Osteocyte (in vitro differentiated cells): ENCODE data around the gene FOXK2. TPM values are rescaled to one million over a fixed set of nuclear protein-coding genes. Genes with fewer than 3 reads are reported as not detected.

Experiments used
- DNase-seq: peaks from one replicate; pipeline ENCODE4 v3.0.0; 2021; ENCODE audit warnings: mixed read lengths; ENCODE audit not compliant: unreplicated experiment; ENCODE audit errors: extremely low spot score
- H3K27ac Mint-ChIP-seq: one replicate; pipeline ENCODE4 v1.8.0; 2021; ENCODE audit warnings: mild to moderate bottlenecking, mixed read lengths; ENCODE audit not compliant: unreplicated experiment
- H3K27me3 Mint-ChIP-seq: one replicate; pipeline ENCODE4 v1.8.0; 2021; ENCODE audit warnings: mixed read lengths; ENCODE audit not compliant: unreplicated experiment
- H3K36me3 Mint-ChIP-seq: one replicate; pipeline ENCODE4 v1.8.0; 2021; ENCODE audit warnings: mixed read lengths; ENCODE audit not compliant: unreplicated experiment
- H3K4me1 Mint-ChIP-seq: one replicate; pipeline ENCODE4 v1.8.0; 2021; ENCODE audit warnings: mixed read lengths; ENCODE audit not compliant: unreplicated experiment
- H3K4me3 Mint-ChIP-seq: one replicate; pipeline ENCODE4 v1.8.0; 2021; ENCODE audit warnings: mild to moderate bottlenecking, moderate library complexity, mixed read lengths; ENCODE audit not compliant: unreplicated experiment
- H3K9me3 Mint-ChIP-seq: one replicate; pipeline ENCODE4 v1.8.0; 2021; ENCODE audit warnings: mixed read lengths; ENCODE audit not compliant: unreplicated experiment
- total RNA-seq: library from RNA; stranded (reverse); gene quantifications from 2 replicates; pipeline ENCODE4 v1.2.1, GENCODE V29; 2021
- TF ChIP-seq, protein P1 (sequence below): fragments of 200-600 bp; sonication (generic); IDR thresholded peaks from 2 replicates; pipeline ENCODE4 v1.5.0; 2021; ENCODE audit warnings: antibody characterized with exemption, mild to moderate bottlenecking, moderate library complexity

FOXK2 gene
- total RNA-seq, 1 donor from 2014 or later: 65.1 TPM

DNA sequence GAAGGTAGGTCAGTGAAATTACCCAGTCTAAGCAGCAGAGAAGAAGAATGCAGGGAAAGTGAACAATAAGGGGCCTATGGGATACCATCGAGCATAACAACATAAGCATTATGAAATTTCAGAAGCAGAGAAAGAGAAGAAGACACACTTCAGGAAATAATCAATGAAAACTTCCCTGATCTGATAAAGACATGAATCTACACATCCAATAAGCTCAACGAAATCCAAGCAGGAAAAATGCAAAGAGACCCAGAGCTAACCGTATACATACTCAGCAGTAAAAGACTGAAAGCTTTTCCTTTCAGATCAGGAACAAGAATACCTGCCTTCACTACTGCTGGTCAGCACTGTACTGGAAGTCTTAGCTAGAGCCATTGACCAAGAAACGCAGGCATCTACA lies 90.1 kb downstream of the FOXK2 start:
- Mint-ChIP-seq H3K4me1 (peaks cover 7% of the 10 kb centered on the region), H3K27me3 (no peaks in the 10 kb centered on the region), H3K9me3 (no peaks in the 10 kb centered on the region), H3K27ac (no peak overlapping the region), H3K4me3 (no peak overlapping the region), H3K36me3 (peaks cover 39% of the 10 kb centered on the region)
- TF ChIP-seq, protein P1, sequence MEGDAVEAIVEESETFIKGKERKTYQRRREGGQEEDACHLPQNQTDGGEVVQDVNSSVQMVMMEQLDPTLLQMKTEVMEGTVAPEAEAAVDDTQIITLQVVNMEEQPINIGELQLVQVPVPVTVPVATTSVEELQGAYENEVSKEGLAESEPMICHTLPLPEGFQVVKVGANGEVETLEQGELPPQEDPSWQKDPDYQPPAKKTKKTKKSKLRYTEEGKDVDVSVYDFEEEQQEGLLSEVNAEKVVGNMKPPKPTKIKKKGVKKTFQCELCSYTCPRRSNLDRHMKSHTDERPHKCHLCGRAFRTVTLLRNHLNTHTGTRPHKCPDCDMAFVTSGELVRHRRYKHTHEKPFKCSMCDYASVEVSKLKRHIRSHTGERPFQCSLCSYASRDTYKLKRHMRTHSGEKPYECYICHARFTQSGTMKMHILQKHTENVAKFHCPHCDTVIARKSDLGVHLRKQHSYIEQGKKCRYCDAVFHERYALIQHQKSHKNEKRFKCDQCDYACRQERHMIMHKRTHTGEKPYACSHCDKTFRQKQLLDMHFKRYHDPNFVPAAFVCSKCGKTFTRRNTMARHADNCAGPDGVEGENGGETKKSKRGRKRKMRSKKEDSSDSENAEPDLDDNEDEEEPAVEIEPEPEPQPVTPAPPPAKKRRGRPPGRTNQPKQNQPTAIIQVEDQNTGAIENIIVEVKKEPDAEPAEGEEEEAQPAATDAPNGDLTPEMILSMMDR: no peak
- DNase-seq: no peak

DNA sequence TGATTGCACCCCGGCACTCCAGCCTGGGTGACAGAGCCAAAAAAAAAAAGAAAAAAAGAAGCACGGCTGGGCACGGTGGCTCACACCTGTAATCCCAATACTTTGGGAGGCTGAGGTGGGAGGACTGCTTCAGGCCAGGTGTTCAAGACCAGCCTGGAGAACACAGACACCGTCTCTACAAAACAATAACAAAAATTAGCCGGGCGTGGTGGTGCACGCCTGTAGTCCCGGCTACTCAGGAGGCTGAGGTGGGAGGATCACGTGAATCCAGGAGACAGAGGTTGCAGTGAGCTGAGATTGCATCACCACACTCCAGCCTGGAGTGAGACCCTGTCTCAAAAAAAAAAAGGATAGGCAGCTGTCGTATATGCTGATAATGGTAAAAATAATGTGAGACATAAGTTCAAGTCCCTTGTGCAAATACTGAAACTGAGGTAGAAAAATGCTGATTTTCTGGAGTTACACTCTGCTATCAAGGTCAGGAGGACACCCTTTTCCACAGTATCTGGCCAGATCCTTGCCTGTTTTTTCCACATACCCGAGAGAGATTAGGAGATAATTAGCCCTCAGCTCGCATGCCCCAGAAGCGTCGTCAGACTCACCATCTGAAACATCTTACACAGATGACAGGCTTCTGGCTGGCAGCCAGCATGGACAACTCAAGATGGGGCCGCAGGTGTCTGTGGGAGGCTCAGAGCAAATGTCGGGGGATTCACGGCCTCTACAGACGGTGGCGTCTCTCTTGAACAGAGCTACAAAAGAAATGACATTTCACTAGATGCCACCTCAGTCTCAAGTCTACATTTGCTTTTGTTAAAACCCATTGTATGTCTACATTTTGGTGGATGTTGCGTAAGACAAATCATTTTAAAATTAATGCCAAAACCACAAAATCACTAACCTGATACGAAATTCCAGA lies 91.9 kb downstream of the FOXK2 start:
- TF ChIP-seq, protein P1: no peak
- H3K27ac Mint-ChIP-seq: no peak overlapping the region
- DNase-seq: no peak
- peaks cover 7% of the 10 kb centered on the region for H3K4me1 Mint-ChIP-seq
- no peak overlapping the region for H3K4me3 Mint-ChIP-seq
- H3K27me3 Mint-ChIP-seq: no peaks in the 10 kb centered on the region
- peaks cover 34% of the 10 kb centered on the region for H3K36me3 Mint-ChIP-seq
- H3K9me3 Mint-ChIP-seq: no peaks in the 10 kb centered on the region

DNA sequence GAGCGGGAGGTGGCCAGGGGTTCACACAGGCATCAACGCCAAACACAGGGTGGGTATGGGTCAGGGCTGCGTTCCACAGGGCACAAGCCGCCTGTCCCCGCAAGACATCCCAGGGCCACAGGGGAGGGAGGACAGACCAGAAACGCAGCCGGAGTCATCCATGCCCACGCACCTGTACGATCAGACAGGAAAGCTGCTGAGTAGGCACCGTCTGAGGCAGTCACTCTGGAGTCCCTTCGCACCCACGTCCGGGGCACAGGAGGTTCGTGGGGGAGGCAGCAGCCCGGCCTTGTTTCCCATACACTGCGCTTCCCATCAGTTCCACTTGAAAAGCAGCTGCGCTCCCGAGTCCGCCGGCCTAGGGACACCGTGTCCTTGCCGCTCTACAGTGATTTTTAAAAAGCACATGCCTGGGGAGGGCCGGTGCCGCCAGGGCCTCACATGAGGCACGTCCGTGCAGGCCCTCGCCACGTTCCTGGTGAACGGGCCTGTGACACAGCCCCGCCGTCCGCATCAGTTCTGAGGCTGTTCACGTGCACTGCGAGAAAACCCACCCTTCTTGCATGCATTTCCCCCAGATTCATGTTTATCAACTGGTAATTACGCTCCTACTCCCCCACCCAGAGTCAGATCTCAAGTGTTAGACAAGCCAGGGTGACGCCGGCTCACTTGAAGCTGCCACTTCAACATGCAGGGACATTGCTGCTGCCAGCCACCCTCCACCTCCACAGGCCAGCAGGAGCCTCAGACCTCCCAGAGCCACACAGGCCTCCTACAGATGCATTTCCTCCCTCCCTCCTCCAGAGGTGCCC lies 94.0 kb downstream of the FOXK2 start:
- H3K4me1 Mint-ChIP-seq: peaks cover 7% of the 10 kb centered on the region
- TF ChIP-seq, protein P1: no peak

DNA sequence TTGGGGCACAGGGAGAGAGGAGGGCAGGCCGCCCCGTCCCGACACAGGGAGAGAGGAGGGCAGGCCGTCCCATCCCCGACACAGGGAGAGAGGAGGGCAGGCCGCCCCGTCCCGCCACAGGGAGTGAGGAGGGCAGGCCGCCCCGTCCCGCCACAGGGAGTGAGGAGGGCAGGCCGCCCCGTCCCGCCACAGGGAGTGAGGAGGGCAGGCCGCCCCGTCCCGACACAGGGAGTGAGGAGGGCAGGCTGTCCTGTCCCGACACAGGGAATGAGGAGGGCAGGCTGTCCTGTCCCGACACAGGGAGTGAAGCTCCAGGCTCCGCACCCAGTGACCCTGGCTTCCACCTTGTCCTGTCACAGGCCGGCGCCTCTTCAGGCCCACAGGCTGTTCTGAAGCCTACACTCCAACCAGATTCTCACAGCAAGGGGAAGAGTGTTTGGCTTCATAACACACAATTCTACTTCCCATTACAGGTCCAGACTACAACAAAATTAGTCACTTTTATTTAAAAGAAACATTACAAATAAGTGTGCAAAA lies 94.6 kb downstream of the FOXK2 start:
- no peak overlapping the region for H3K27ac Mint-ChIP-seq
- peaks cover 42% of the 10 kb centered on the region for H3K36me3 Mint-ChIP-seq
- no peaks in the 10 kb centered on the region for H3K27me3 Mint-ChIP-seq
- DNase-seq: no peak
- H3K9me3 Mint-ChIP-seq: no peaks in the 10 kb centered on the region
- peaks cover 7% of the 10 kb centered on the region for H3K4me1 Mint-ChIP-seq
- no peak overlapping the region for H3K4me3 Mint-ChIP-seq
- TF ChIP-seq, protein P1: no peak

More for the DNA sequence above, 94.0 kb downstream of the FOXK2 start:
- Mint-ChIP-seq H3K36me3 (peaks cover 35% of the 10 kb centered on the region), H3K27me3 (no peaks in the 10 kb centered on the region), H3K27ac (no peak overlapping the region), H3K4me3 (no peak overlapping the region), H3K9me3 (no peaks in the 10 kb centered on the region)
- no peak for DNase-seq
